ENCODE measurements around the gene CHP2. TPM values are rescaled to one million over a fixed set of nuclear protein-coding genes. Genes with fewer than 3 reads are reported as not detected.

CHP2 gene
- total and polyA plus RNA-seq, 2 donors (not counting 1 experiment from before 2014, with no cell fraction given), result not detected

GRCh38 chr16:23709536-23709935, 45.3 kb upstream of the CHP2 start:
- Mint-ChIP-seq H3K9me3 (ENCODE audit: insufficient read depth) (peaks cover 7% of the 10 kb centered on the region), H3K4me3 (no peak overlapping the region), H3K4me1 (no peaks in the 10 kb centered on the region), H3K27ac (no peak overlapping the region), H3K27me3 (peaks cover 55% of the 10 kb centered on the region)
- ChIA-PET POLR2A (no interaction called here), CTCF (no interaction called here)
- Histone ChIP-seq H3K9ac (ENCODE audit: low read length) (no peak overlapping the region), H3K27me3 (replicated peaks in 1 of 4; ENCODE audit: control extremely low read depth in 1 of 4, control insufficient read depth in 3 of 4, insufficient read depth in 4 of 4, low read length in 3 of 4) (peaks cover 0 to 41% (median 12%) of the 10 kb centered on the region in 4 experiments), H3K79me2 (ENCODE audit: control insufficient read depth, insufficient read depth, low read length) (no peaks in the 10 kb centered on the region), H4K20me1 (ENCODE audit: control insufficient read depth, insufficient read depth, low read length, poor library complexity, severe bottlenecking) (no peaks in the 10 kb centered on the region), H2AFZ (ENCODE audit: insufficient read depth, low read depth, low read length, poor library complexity, severe bottlenecking) (no peak overlapping the region), H3K36me3 (replicated peaks in 1 of 2; ENCODE audit: control extremely low read depth in 1 of 2, control insufficient read depth in 1 of 2, extremely low read depth in 1 of 2, insufficient read depth in 2 of 2, low read length in 1 of 2) (no peaks in the 10 kb centered on the region), H3K27ac (ENCODE audit: low read length in 2 of 2) (no peak overlapping the region), H3K4me3 (ENCODE audit: control extremely low read depth in 1 of 5, extremely low read depth in 1 of 5, insufficient read depth in 1 of 5, low read depth in 2 of 5, low read length in 4 of 5) (no peak overlapping the region), H3K4me2 (replicated peaks; ENCODE audit: low read depth, low read length, poor library complexity, severe bottlenecking) (no peak overlapping the region), H3K9me3 (ENCODE audit: control extremely low read depth in 1 of 3, control insufficient read depth in 2 of 3, insufficient read depth in 1 of 3, low read length in 2 of 3) (peaks cover 0 to 14% (median 9%) of the 10 kb centered on the region in 3 donors), H3K4me1 (ENCODE audit: control insufficient read depth in 2 of 2, insufficient read depth in 2 of 2, low read length in 2 of 2) (no peaks in the 10 kb centered on the region)
- no peak for ATAC-seq (ENCODE audit: low read depth)
- TF ChIP-seq CTCF (IDR thresholded peaks at IDR 0.05) (no peak), EZH2 (IDR thresholded peaks at IDR 0.05; ENCODE audit: borderline replicate concordance, insufficient read depth, low read depth, low read length, poor library complexity, severe bottlenecking) (no peak)
- DNase-seq, result no peak
- intact Hi-C loops (cut with micrococcal nuclease), result no loop called here

- 70% methylated on average over 2 of the region's 2 CpGs for WGBS (ENCODE audit: insufficient coverage)
- TF ChIP-seq EZH2 (IDR thresholded peaks at IDR 0.05; ENCODE audit: borderline replicate concordance, insufficient read depth, low read depth, low read length, poor library complexity, severe bottlenecking) (no peak), CTCF (IDR thresholded peaks at IDR 0.05) (no peak)
- CTCF ChIA-PET, result no interaction called here
Observed at GRCh38 chr16:23710008-23710407, 44.8 kb upstream of the CHP2 start.

More at GRCh38 chr16:23710008-23710407, 44.8 kb upstream of the CHP2 start:
- Histone ChIP-seq H2AFZ (ENCODE audit: insufficient read depth, low read depth, low read length, poor library complexity, severe bottlenecking) (no peak overlapping the region), H3K27me3 (replicated peaks in 1 of 4; ENCODE audit: control extremely low read depth in 1 of 4, control insufficient read depth in 3 of 4, insufficient read depth in 4 of 4, low read length in 3 of 4) (peaks cover 0 to 41% (median 14%) of the 10 kb centered on the region in 4 experiments), H3K79me2 (ENCODE audit: control insufficient read depth, insufficient read depth, low read length) (no peaks in the 10 kb centered on the region), H3K9me3 (ENCODE audit: control extremely low read depth in 1 of 3, control insufficient read depth in 2 of 3, insufficient read depth in 1 of 3, low read length in 2 of 3) (peaks cover 0 to 14% (median 9%) of the 10 kb centered on the region in 3 donors), H4K20me1 (ENCODE audit: control insufficient read depth, insufficient read depth, low read length, poor library complexity, severe bottlenecking) (no peaks in the 10 kb centered on the region), H3K4me1 (ENCODE audit: control insufficient read depth in 2 of 2, insufficient read depth in 2 of 2, low read length in 2 of 2) (no peaks in the 10 kb centered on the region), H3K4me2 (replicated peaks; ENCODE audit: low read depth, low read length, poor library complexity, severe bottlenecking) (no peak overlapping the region), H3K4me3 (ENCODE audit: control extremely low read depth in 1 of 5, extremely low read depth in 1 of 5, insufficient read depth in 1 of 5, low read depth in 2 of 5, low read length in 4 of 5) (no peak overlapping the region), H3K27ac (ENCODE audit: low read length in 2 of 2) (no peak overlapping the region), H3K9ac (ENCODE audit: low read length) (no peak overlapping the region), H3K36me3 (replicated peaks in 1 of 2; ENCODE audit: control extremely low read depth in 1 of 2, control insufficient read depth in 1 of 2, extremely low read depth in 1 of 2, insufficient read depth in 2 of 2, low read length in 1 of 2) (no peaks in the 10 kb centered on the region)
- Mint-ChIP-seq H3K4me1 (no peaks in the 10 kb centered on the region), H3K9me3 (ENCODE audit: insufficient read depth) (peaks cover 7% of the 10 kb centered on the region), H3K4me3 (no peak overlapping the region), H3K27ac (no peak overlapping the region), H3K27me3 (peaks cover 55% of the 10 kb centered on the region)
- intact Hi-C loops (cut with micrococcal nuclease), result no loop called here
- DNase-seq (no peak), ATAC-seq (ENCODE audit: low read depth) (no peak)
- POLR2A ChIA-PET, result no interaction called here

All from B cell (primary cell).